ENCODE data around the gene RAB31.
"Not testable (repeated sequence)": the region's sequence is repeated elsewhere in the genome, so short reads cannot be mapped to it uniquely, and the experiment has no call there.

Gene RAB31

GRCh38 chr18:9666548-9666947 lies 41.6 kb upstream of the RAB31 start:
- no peak for TF ChIP-seq CTCF (IDR thresholded peaks at IDR 0.05; ENCODE audit: low read depth, low read length, missing control alignments)
- no peaks in the 10 kb centered on the region for H3K36me3 ChIP-seq (replicated peaks)
- in situ Hi-C loops (cut with HindIII; ENCODE audit: low pct_ligation_motif_present, low sequenced_read_pairs): no loop called here
- H3K4me3 ChIP-seq (ENCODE audit: low read depth, low read length): no peak overlapping the region
- no peak for DNase-seq
- H3K27me3 ChIP-seq (replicated peaks): no peaks in the 10 kb centered on the region
- no peak overlapping the region for H3K27ac ChIP-seq

GRCh38 chr18:9669016-9669415 lies 39.1 kb upstream of the RAB31 start:
- H3K36me3 ChIP-seq (replicated peaks): no peaks in the 10 kb centered on the region
- no peaks in the 10 kb centered on the region for H3K27me3 ChIP-seq (replicated peaks)
- in situ Hi-C loops (cut with HindIII; ENCODE audit: low pct_ligation_motif_present, low sequenced_read_pairs): no loop called here
- H3K27ac ChIP-seq: no peak overlapping the region
- no peak overlapping the region for H3K4me3 ChIP-seq (ENCODE audit: low read depth, low read length)
- DNase-seq: no peak
- no peak for TF ChIP-seq CTCF (IDR thresholded peaks at IDR 0.05; ENCODE audit: low read depth, low read length, missing control alignments)

GRCh38 chr18:9671214-9671613 lies 36.9 kb upstream of the RAB31 start:
- TF ChIP-seq CTCF (IDR thresholded peaks at IDR 0.05; ENCODE audit: low read depth, low read length, missing control alignments): no peak
- in situ Hi-C loops (cut with HindIII; ENCODE audit: low pct_ligation_motif_present, low sequenced_read_pairs): no loop called here
- Histone ChIP-seq H3K36me3 (replicated peaks) (no peaks in the 10 kb centered on the region), H3K27ac (no peak overlapping the region), H3K27me3 (replicated peaks) (no peaks in the 10 kb centered on the region), H3K4me3 (ENCODE audit: low read depth, low read length) (no peak overlapping the region)
- DNase-seq: no peak

- no peaks in the 10 kb centered on the region for H3K27me3 ChIP-seq (replicated peaks)
- no peak overlapping the region for H3K4me3 ChIP-seq (ENCODE audit: low read depth, low read length)
- DNase-seq: peak; percentile 23
- H3K27ac ChIP-seq: no peak overlapping the region
- in situ Hi-C loops (cut with HindIII; ENCODE audit: low pct_ligation_motif_present, low sequenced_read_pairs): no loop called here
- no peaks in the 10 kb centered on the region for H3K36me3 ChIP-seq (replicated peaks)
- peak; percentile 44 for TF ChIP-seq CTCF (IDR thresholded peaks at IDR 0.05; ENCODE audit: low read depth, low read length, missing control alignments)
Measured at GRCh38 chr18:9673296-9674251, 34.5 kb upstream of the RAB31 start.

- H3K36me3 ChIP-seq (replicated peaks); H3K4me3 ChIP-seq (ENCODE audit: low read depth, low read length); H3K27me3 ChIP-seq (replicated peaks); DNase-seq; H3K27ac ChIP-seq; in situ Hi-C loops (cut with HindIII; ENCODE audit: low pct_ligation_motif_present, low sequenced_read_pairs): not testable (repeated sequence)
Measured at GRCh38 chr18:9678216-9678615, 29.9 kb upstream of the RAB31 start.

GRCh38 chr18:9679125-9679524 lies 29.0 kb upstream of the RAB31 start:
- Histone ChIP-seq H3K4me3 (ENCODE audit: low read depth, low read length) (no peak overlapping the region), H3K27me3 (replicated peaks) (no peaks in the 10 kb centered on the region), H3K27ac (no peak overlapping the region), H3K36me3 (replicated peaks) (no peaks in the 10 kb centered on the region)
- in situ Hi-C loops (cut with HindIII; ENCODE audit: low pct_ligation_motif_present, low sequenced_read_pairs): no loop called here
- no peak for DNase-seq
- TF ChIP-seq CTCF (IDR thresholded peaks at IDR 0.05; ENCODE audit: low read depth, low read length, missing control alignments): no peak
